HepG2 (cell line): ENCODE data around the gene POLR3H. TPM values are rescaled to one million over a fixed set of nuclear protein-coding genes. Genes with fewer than 3 reads are reported as not detected.

Source experiments
- ATAC-seq: fragments of 200-7000 bp; cut with Tn5 transposase; 3 replicates; pipeline ENCODE4 v1.9.1; 2020; ENCODE audit warnings: mild to moderate bottlenecking, moderate library complexity
- BruUV-seq: library from RNA; stranded (reverse); fragments of 400-500 nt; replicated peaks from 2 replicates; lab custom pipeline; 2021; lab: Mats Ljungman, UMichigan
- CTCF ChIA-PET: fragments of 300-600 bp; formaldehyde crosslinking; extraction: SDS; loops from one replicate; lab custom pipeline; 2021; ENCODE audit warnings: low total read pairs, inconsistent platforms, low intra/inter-chr PET ratio; lab: Yijun Ruan, JAX
- POLR2A ChIA-PET: fragments of 350-600 bp; sonication (Branson Sonifier 250); formaldehyde crosslinking; loops from one replicate; lab custom pipeline; 2020; ENCODE audit warnings: antibody characterized with exemption, inconsistent platforms; lab: Yijun Ruan, JAX
- DNase-seq: peaks from one replicate; pipeline ENCODE4 v3.0.0-alpha.2; 2015; ENCODE audit warnings: low spot score
- FAIRE-seq: peaks from 3 replicates; lab custom pipeline; 2011; peaks lifted over from hg19 to GRCh38; lab: Jason Lieb, UNC
- H2AFZ ChIP-seq: one replicate; pipeline ENCODE4 v1.6.1; 2011; ENCODE audit warnings: low read length, inconsistent platforms
- H3K27ac ChIP-seq: fragments of 300-600 bp; 3 replicates; pipeline ENCODE4 v1.8.0; 2011; ENCODE audit warnings: mixed run types, mild to moderate bottlenecking, mixed read lengths, low read length, inconsistent platforms; ENCODE audit not compliant: insufficient read depth; ENCODE audit errors: extremely low read length
- H3K27me3 ChIP-seq, 2 experiments: fragments of 200-600 bp in 1 of 2; 2 replicates in 1 of 2; 3 replicates in 1 of 2; pipeline versions ENCODE4 v1.6.0 to v1.8.0; 2011; ENCODE audit warnings: low read length in 2 of 2, mild to moderate bottlenecking in 2 of 2, moderate library complexity in 2 of 2, inconsistent platforms in 1 of 2; ENCODE audit not compliant: insufficient read depth in 2 of 2, control insufficient read depth in 1 of 2
- H3K36me3 ChIP-seq, 2 experiments: fragments of 200-600 bp in 1 of 2; replicated peaks in 1 of 2; 2 replicates in 1 of 2; 3 replicates in 1 of 2; pipeline versions ENCODE4 v1.5.1 to v1.8.0; 2011; ENCODE audit warnings: low read length in 2 of 2, inconsistent platforms in 1 of 2; ENCODE audit not compliant: insufficient read depth in 2 of 2, control insufficient read depth in 1 of 2
- H3K4me1 ChIP-seq: 2 replicates; pipeline ENCODE4 v1.5.1; 2012; ENCODE audit warnings: low read length, inconsistent platforms; ENCODE audit not compliant: insufficient read depth
- H3K4me2 ChIP-seq: 2 replicates; pipeline ENCODE4 v1.6.0; 2011; ENCODE audit warnings: low read depth, low read length, inconsistent platforms
- H3K4me3 ChIP-seq, 3 experiments: fragments of 200-600 bp in 1 of 3; sonication (generic), shearing (Covaris generic) in 1 of 3; replicated peaks in 1 of 3; 2 replicates each; pipeline ENCODE4 v1.5.1; 2011 to 2016; ENCODE audit warnings: low read length in 3 of 3, inconsistent platforms in 2 of 3, low read depth in 2 of 3, mild to moderate bottlenecking in 2 of 3, control low read depth in 1 of 3, mixed read lengths in 1 of 3; ENCODE audit not compliant: insufficient read depth in 1 of 3
- H3K79me2 ChIP-seq: one replicate; pipeline ENCODE4 v1.6.1; 2011; ENCODE audit warnings: low read length, inconsistent platforms; ENCODE audit not compliant: insufficient read depth
- H3K9ac ChIP-seq: 2 replicates; pipeline ENCODE4 v1.6.0; 2011; ENCODE audit warnings: mild to moderate bottlenecking, low read depth, low read length, inconsistent platforms; ENCODE audit not compliant: insufficient read depth
- H3K9me3 ChIP-seq: 2 replicates; pipeline ENCODE4 v1.5.1; 2012; ENCODE audit warnings: mild to moderate bottlenecking, low read length
- H4K20me1 ChIP-seq: 2 replicates; pipeline ENCODE4 v1.6.0; 2011; ENCODE audit warnings: inconsistent platforms, mild to moderate bottlenecking, low read length, moderate library complexity; ENCODE audit not compliant: insufficient read depth
- CBFB ChIP-seq: sonication (generic); formaldehyde crosslinking; IDR thresholded peaks from 2 replicates; pipeline ENCODE4 v1.4.0; 2020; ENCODE audit warnings: missing genetic modification reagents
- MED8 ChIP-seq: sonication (generic); formaldehyde crosslinking; IDR thresholded peaks from 2 replicates; pipeline ENCODE4 v1.8.1; 2023; ENCODE audit warnings: mild to moderate bottlenecking, missing genetic modification reagents; ENCODE audit not compliant: insufficient replicate concordance
- POLR2G ChIP-seq: fragments of 200-400 bp; formaldehyde crosslinking; IDR thresholded peaks from 2 replicates; pipeline ENCODE4 v1.6.1; 2018; ENCODE audit warnings: mild to moderate bottlenecking, low read depth, low read length, moderate library complexity
- SSRP1 ChIP-seq: IDR thresholded peaks from 2 replicates; pipeline ENCODE4 v1.6.1; 2016; ENCODE audit warnings: control low read depth
- WGBS: methylation state at CpG from one replicate; pipeline ENCODE4 v1.1.6; 2017; ENCODE audit warnings: low lambda C conversion rate; 5-methylcytosine and 5-hydroxymethylcytosine counted together
- in situ Hi-C: cut with HindIII; loops from 2 replicates; pipeline ENCODE4 v1.10.0; 2017; ENCODE audit warnings: low pct_unique_long_range_greater_than_20kb; ENCODE audit not compliant: extremely low pct_ligation_motif_present
- intact Hi-C: fragments of 100-400 bp; cut with micrococcal nuclease; formaldehyde crosslinking; loops from one replicate; pipeline ENCODE4 v1.10.0; 2022; ENCODE audit not compliant: unreplicated experiment
- polyA plus RNA-seq, 8 experiments: library from polyadenylated mRNA; depleted of rRNA in 3 of 8; stranded (reverse) in 7 of 8; unstranded in 1 of 8; fragments of >200 nt; fragmentation: Illumina TruSeq in 4 of 8; extraction: Trizol in 4 of 8; gene quantifications; 2 replicates each; pipeline versions ENCODE4 v1.2.1 to v1.2.3, GENCODE V29; 2011 to 2016; ENCODE audit warnings: low read depth in 4 of 8, missing spikeins in 1 of 8, mixed read lengths in 1 of 8; ENCODE audit not compliant: insufficient read depth in 1 of 8
- total RNA-seq, 5 experiments: library from RNA; depleted of rRNA; stranded (reverse); fragments of >200 nt; fragmentation: Illumina TruSeq; extraction: Trizol; gene quantifications; 2 replicates each; pipeline ENCODE4 v1.2.3, GENCODE V29; 2016; ENCODE audit warnings: low read depth in 1 of 5
- TF ChIP-seq, protein P1 (sequence below): IDR thresholded peaks from 2 replicates; pipeline ENCODE4 v1.6.1; 2016

Gene POLR3H
- total and polyA plus RNA-seq, 2 of the 13 experiments (the other 11 are each of a cell fraction or from before 2014, with no cell fraction given) = 10.3 to 28.6 TPM

DNA sequence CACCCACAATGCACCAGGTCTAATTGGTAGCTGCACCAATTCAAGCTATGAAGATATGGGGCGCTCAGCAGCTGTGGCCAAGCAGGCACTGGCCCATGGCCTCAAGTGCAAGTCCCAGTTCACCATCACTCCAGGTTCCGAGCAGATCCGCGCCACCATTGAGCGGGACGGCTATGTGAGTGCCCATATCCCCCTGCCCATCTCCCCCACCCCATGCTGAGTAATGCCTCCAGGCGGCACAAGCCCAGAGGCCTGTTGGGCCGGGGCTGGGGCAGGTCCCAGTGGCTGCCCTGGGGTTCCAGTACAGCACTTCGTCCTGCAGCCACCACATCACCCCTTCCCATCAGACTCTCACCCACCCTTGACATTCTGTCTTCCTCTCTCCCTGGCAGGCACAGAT lies 21.5 kb downstream of the POLR3H start:
- Histone ChIP-seq H3K4me1 (peaks cover 36% of the 10 kb centered on the region), H3K27me3 (no peaks in the 10 kb centered on the region), H4K20me1 (no peaks in the 10 kb centered on the region), H2AFZ (no peak overlapping the region), H3K36me3 (peaks cover 15 to 45% of the 10 kb centered on the region in 2 experiments; a peak in 4 of 5 replicates), H3K27ac (no peak overlapping the region), H3K9me3 (no peaks in the 10 kb centered on the region), H3K79me2 (no peaks in the 10 kb centered on the region), H3K9ac (no peak overlapping the region), H3K4me2 (no peak overlapping the region), H3K4me3 (no peak overlapping the region)
- DNase-seq = no peak
- 90% methylated on average over 3 of the region's 9 CpGs for WGBS
- CTCF ChIA-PET = no interaction called here
- ATAC-seq = no peak
- POLR2A ChIA-PET = no interaction called here
- no peak for FAIRE-seq
- in situ Hi-C loops = no loop called here
- no TSS peak for BruUV-seq
- TF ChIP-seq SSRP1 (CRISPR knock-in tag) = 0 out of 2 replicates have a peak, but pooled peaks have one; percentile 67
- no peak for TF ChIP-seq CBFB (CRISPR knock-in tag)
- 0 out of 2 replicates have a peak, but pooled peaks have one; percentile 33 for TF ChIP-seq POLR2G
- intact Hi-C loops = no loop called here

DNA sequence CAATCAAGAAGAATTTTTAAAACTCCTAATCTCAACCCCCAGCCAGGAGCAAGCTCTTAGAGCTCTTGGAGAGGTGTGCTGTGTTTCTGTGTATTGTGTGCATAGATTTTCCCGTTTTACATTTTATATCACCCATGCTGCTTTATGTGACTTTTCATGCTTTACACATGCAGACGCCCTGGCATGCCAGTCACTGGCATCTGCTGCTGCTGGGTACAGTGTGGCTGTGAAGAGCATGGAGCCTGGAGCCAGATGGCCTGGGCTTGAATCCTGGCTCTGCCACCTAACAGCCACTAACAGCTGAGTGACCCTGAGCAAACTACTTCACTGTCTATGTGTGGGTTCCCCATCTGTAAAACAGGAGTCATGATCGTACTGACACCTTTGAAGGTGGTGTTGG lies 23.1 kb downstream of the POLR3H start:
- Histone ChIP-seq H3K27ac (no peak overlapping the region), H4K20me1 (no peaks in the 10 kb centered on the region), H3K36me3 (peaks cover 7 to 36% of the 10 kb centered on the region in 2 experiments; a peak in 3 of 5 replicates), H3K4me2 (no peak overlapping the region), H3K27me3 (no peaks in the 10 kb centered on the region), H3K4me3 (no peak overlapping the region), H3K9me3 (no peaks in the 10 kb centered on the region), H3K79me2 (no peaks in the 10 kb centered on the region), H2AFZ (no peak overlapping the region), H3K4me1 (peaks cover 23% of the 10 kb centered on the region), H3K9ac (no peak overlapping the region)
- BruUV-seq = no TSS peak
- ATAC-seq (no peak), DNase-seq (no peak), FAIRE-seq (no peak)
- intact Hi-C loops (no loop called here), in situ Hi-C loops (no loop called here)
- TF ChIP-seq, protein P1, sequence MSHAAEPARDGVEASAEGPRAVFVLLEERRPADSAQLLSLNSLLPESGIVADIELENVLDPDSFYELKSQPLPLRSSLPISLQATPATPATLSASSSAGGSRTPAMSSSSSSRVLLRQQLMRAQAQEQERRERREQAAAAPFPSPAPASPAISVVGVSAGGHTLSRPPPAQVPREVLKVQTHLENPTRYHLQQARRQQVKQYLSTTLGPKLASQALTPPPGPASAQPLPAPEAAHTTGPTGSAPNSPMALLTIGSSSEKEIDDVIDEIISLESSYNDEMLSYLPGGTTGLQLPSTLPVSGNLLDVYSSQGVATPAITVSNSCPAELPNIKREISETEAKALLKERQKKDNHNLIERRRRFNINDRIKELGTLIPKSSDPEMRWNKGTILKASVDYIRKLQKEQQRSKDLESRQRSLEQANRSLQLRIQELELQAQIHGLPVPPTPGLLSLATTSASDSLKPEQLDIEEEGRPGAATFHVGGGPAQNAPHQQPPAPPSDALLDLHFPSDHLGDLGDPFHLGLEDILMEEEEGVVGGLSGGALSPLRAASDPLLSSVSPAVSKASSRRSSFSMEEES (CRISPR knock-in tag) = no peak
- no peak for TF ChIP-seq MED8
- ChIA-PET CTCF (no interaction called here), POLR2A (no interaction called here)
- WGBS = 98% methylated on average over 3 of the region's 3 CpGs
